ELF-1 (cell line): ENCODE data around the gene EGR4.
"Not testable (repeated sequence)": the region's sequence is repeated elsewhere in the genome, so short reads cannot be mapped to it uniquely, and the experiment has no call there.

Experiments
- DNase-seq: peaks from one replicate; pipeline ENCODE4 v3.0.0-alpha.2; 2016; ENCODE audit warnings: low read depth, low spot score

Gene EGR4

GRCh38 chr2:73263540-73264331, 29.6 kb downstream of the EGR4 start:
- DNase-seq = no peak

GRCh38 chr2:73262691-73263429, 30.5 kb downstream of the EGR4 start:
- DNase-seq = not testable (repeated sequence)

DNA sequence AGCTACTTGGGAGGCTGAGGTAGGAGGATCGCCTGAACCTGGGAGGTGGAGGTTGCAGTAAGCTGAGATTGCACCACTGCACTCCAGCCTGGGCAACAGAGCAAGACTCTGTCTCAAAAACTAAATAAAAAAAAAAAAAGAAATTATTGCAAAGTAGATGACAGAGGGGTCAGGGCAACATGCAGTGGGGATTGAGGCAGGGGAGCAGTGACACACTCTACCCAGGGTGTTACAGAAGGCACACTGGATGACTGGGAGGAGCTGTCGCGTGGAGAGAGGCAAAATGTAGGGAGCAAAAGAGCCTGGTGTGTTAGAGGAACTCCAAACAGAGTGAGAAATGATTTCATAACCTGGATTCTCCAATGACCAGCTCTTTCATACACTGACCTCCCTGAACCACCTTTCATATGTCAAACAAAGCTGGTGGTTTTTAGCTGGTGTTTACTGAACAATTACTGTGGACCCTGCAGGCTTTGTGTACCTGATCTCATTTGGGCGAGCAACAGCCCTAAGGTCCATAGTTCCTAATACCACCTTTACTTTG, 31.2 kb downstream of the EGR4 start:
- no peak for DNase-seq

GRCh38 chr2:73260338-73260984, 32.9 kb downstream of the EGR4 start:
- peak; percentile 74 for DNase-seq

DNA sequence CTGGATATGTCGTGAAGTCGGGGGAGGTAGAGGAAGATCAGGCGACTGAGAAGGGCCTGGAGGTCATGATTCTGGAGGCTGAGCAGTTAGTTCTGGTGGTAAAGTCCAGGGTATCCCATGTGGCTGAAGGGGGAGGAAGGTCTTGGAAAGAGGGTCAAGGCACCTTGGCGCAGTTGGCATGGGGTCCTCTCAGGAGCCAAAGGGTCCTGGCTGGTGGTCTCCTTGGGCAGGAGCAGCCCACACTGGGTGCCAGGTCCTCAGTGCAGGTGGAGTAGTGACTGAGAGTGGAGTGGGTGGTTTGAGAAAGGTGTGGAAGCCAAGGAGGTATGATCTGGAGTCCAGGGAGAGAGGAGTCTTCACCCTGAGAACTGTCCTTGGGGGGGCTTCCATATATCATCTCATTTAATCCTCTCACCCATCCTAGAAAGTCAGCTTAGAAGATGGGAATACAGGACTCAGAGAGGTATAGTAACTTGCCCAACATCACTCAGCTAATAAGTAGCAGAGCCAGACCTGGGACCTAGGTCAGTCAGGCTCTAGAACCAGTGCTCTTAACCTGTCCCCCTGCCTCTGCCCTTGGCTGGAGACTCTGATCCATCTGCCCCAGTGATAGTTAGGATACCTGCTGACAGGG, 33.5 kb downstream of the EGR4 start:
- DNase-seq = no peak

GRCh38 chr2:73259276-73259675, 34.1 kb downstream of the EGR4 start:
- no peak for DNase-seq

GRCh38 chr2:73258913-73259215, 34.5 kb downstream of the EGR4 start:
- no peak for DNase-seq

- DNase-seq = no peak
Observed at GRCh38 chr2:73258186-73258912, 35.0 kb downstream of the EGR4 start.

- no peak for DNase-seq
Observed at GRCh38 chr2:73257425-73258125, 35.8 kb downstream of the EGR4 start.

DNA sequence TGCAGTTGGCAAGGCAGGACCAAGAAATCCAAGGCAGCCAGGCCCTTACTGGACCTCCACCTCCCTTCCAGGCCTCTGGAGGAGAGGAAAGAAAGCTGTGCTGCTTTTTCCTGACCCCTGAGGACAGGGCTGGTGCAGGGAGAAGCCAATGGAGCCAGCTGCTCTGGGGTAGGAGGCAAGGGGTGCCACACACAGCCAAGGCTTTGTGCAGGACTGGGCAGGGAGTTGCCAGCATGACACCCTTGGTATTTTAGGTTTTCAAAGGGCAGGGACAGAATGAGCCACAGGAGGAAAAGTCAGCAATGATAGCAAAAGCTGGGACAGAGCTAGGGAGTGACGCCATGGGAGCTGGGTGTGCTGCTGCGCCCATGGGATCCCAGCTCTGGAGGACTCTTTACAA, 36.3 kb downstream of the EGR4 start:
- DNase-seq = no peak

GRCh38 chr2:73256618-73256922, 36.8 kb downstream of the EGR4 start:
- DNase-seq = no peak

GRCh38 chr2:73255907-73256617, 37.3 kb downstream of the EGR4 start:
- DNase-seq = no peak

DNA sequence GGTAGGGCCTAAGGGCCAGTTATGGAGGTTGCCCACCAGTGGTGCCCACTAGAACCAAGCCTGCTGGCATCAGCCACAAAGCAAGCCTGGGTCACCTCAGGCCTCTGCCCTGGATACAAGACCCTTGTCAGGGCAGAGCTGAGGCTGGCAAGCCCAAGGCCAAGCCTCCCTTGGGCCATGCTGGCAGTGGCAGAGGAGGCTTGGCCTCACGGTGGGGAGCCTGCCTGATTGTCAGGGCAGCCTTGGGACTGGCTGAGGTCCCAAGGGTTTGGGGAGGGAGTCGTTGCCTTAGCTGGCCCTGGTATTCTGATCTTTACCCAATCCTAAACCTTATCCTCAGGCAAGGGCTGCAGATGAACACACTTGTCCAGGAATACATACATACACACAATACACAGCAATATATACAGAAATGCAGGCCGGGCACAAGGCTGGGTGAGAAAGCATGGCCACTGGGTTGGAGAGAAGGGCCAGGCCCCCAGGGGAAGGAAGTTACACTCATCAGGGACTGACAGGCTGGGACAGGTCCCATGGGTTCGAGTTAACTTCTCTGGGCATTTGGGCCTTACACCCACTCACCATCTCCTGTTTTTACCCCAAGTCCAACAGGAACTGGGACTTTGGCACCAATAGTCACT, 38.2 kb downstream of the EGR4 start:
- no peak for DNase-seq

GRCh38 chr2:73254343-73255006, 38.9 kb downstream of the EGR4 start:
- DNase-seq = no peak

GRCh38 chr2:73253901-73254300, 39.4 kb downstream of the EGR4 start:
- DNase-seq = no peak

GRCh38 chr2:73253400-73253799, 39.9 kb downstream of the EGR4 start:
- no peak for DNase-seq

GRCh38 chr2:73252238-73253027, 40.9 kb downstream of the EGR4 start:
- DNase-seq = no peak
